ENCODE data around the gene NAPG. TPM values are rescaled to one million over a fixed set of nuclear protein-coding genes. Genes with fewer than 3 reads are reported as not detected.
"Not testable (repeated sequence)": the region's sequence is repeated elsewhere in the genome, so short reads cannot be mapped to it uniquely, and the experiment has no call there.

NAPG gene
- total and polyA plus RNA-seq, 4 donors: 8.1 to 23.0 (median 14.6) TPM

DNA sequence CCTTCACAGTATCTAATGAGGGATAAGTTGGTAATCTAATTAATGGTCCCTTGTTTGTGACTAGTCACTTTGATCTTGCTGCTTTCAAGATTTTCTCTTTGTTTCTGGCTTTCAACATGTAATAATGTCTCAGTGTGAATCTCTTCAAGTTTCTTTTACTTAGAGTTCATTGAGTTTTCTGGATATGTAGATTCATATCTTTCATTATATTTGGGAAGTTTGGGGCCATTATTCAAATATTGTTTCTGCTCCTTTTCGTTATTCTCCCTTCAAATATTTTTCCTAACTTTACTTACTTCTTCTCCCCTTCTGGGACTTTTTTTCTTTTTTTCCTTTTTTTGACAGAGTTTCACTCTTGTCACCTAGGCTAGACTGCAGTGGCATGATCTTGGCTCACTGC is 21.1 kb upstream of the NAPG start:
- no peaks in the 10 kb centered on the region for H3K27me3 ChIP-seq (ENCODE audit: control insufficient read depth in 4 of 4, insufficient read depth in 4 of 4, low read length in 3 of 4)
- TF ChIP-seq HNF4A (conservative IDR thresholded peaks at IDR 0.05) (no peak), RXRA (IDR thresholded peaks at IDR 0.05) (no peak), EGR1 (IDR thresholded peaks at IDR 0.05; ENCODE audit: low read depth in 2 of 2) (no peak), CTCF (IDR thresholded peaks at IDR 0.05; ENCODE audit: low read depth, low read length, missing input control) (no peak), GABPA (IDR thresholded peaks at IDR 0.05 in 1 of 2, conservative IDR thresholded peaks at IDR 0.05 in 1 of 2) (no peak), FOXA2 (IDR thresholded peaks at IDR 0.05) (no peak), MAX (IDR thresholded peaks at IDR 0.05) (no peak), TAF1 (conservative IDR thresholded peaks at IDR 0.05) (no peak), YY1 (IDR thresholded peaks at IDR 0.05) (no peak), RAD21 (IDR thresholded peaks at IDR 0.05) (no peak), FOXA1 (IDR thresholded peaks at IDR 0.05) (no peak), SP1 (IDR thresholded peaks at IDR 0.05) (no peak), JUND (IDR thresholded peaks at IDR 0.05) (no peak), ATF3 (IDR thresholded peaks at IDR 0.05) (no peak), NR2F2 (IDR thresholded peaks at IDR 0.05) (no peak)
- TF ChIP-seq, protein P1, sequence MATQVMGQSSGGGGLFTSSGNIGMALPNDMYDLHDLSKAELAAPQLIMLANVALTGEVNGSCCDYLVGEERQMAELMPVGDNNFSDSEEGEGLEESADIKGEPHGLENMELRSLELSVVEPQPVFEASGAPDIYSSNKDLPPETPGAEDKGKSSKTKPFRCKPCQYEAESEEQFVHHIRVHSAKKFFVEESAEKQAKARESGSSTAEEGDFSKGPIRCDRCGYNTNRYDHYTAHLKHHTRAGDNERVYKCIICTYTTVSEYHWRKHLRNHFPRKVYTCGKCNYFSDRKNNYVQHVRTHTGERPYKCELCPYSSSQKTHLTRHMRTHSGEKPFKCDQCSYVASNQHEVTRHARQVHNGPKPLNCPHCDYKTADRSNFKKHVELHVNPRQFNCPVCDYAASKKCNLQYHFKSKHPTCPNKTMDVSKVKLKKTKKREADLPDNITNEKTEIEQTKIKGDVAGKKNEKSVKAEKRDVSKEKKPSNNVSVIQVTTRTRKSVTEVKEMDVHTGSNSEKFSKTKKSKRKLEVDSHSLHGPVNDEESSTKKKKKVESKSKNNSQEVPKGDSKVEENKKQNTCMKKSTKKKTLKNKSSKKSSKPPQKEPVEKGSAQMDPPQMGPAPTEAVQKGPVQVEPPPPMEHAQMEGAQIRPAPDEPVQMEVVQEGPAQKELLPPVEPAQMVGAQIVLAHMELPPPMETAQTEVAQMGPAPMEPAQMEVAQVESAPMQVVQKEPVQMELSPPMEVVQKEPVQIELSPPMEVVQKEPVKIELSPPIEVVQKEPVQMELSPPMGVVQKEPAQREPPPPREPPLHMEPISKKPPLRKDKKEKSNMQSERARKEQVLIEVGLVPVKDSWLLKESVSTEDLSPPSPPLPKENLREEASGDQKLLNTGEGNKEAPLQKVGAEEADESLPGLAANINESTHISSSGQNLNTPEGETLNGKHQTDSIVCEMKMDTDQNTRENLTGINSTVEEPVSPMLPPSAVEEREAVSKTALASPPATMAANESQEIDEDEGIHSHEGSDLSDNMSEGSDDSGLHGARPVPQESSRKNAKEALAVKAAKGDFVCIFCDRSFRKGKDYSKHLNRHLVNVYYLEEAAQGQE (IDR thresholded peaks at IDR 0.05): no peak
- TF ChIP-seq, protein P2, sequence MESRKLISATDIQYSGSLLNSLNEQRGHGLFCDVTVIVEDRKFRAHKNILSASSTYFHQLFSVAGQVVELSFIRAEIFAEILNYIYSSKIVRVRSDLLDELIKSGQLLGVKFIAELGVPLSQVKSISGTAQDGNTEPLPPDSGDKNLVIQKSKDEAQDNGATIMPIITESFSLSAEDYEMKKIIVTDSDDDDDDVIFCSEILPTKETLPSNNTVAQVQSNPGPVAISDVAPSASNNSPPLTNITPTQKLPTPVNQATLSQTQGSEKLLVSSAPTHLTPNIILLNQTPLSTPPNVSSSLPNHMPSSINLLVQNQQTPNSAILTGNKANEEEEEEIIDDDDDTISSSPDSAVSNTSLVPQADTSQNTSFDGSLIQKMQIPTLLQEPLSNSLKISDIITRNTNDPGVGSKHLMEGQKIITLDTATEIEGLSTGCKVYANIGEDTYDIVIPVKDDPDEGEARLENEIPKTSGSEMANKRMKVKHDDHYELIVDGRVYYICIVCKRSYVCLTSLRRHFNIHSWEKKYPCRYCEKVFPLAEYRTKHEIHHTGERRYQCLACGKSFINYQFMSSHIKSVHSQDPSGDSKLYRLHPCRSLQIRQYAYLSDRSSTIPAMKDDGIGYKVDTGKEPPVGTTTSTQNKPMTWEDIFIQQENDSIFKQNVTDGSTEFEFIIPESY (IDR thresholded peaks at IDR 0.05): no peak
- H3K27ac ChIP-seq (ENCODE audit: low read depth in 1 of 2, low read length in 2 of 2): no peak overlapping the region
- no peak overlapping the region for H3K9ac ChIP-seq (ENCODE audit: low read depth in 1 of 2, low read length in 2 of 2)
- no peak overlapping the region for H3K4me3 ChIP-seq (ENCODE audit: low read depth in 1 of 3, low read length in 3 of 3)
- H3K36me3 ChIP-seq (ENCODE audit: control insufficient read depth in 4 of 4, insufficient read depth in 3 of 4, low read depth in 1 of 4, low read length in 3 of 4): no peaks in the 10 kb centered on the region
- H3K4me1 ChIP-seq (ENCODE audit: control insufficient read depth in 4 of 4, insufficient read depth in 4 of 4, low read length in 3 of 4): no peaks in the 10 kb centered on the region
- 77% methylated on average over 1 of the region's 1 CpG for WGBS
- H3K9me3 ChIP-seq (ENCODE audit: control insufficient read depth in 4 of 4, low read length in 3 of 4): peaks cover 0 to 22% (median 4%) of the 10 kb centered on the region in 4 donors
- DNase-seq (ENCODE audit: low spot score): no peak

GRCh38 chr18:10505892-10506291 is 19.9 kb upstream of the NAPG start:
- H3K4me3 ChIP-seq (ENCODE audit: low read depth in 1 of 3, low read length in 3 of 3); H3K27ac ChIP-seq (ENCODE audit: low read depth in 1 of 2, low read length in 2 of 2); DNase-seq (ENCODE audit: low spot score); H3K9ac ChIP-seq (ENCODE audit: low read depth in 1 of 2, low read length in 2 of 2); H3K36me3 ChIP-seq (ENCODE audit: control insufficient read depth in 4 of 4, insufficient read depth in 3 of 4, low read depth in 1 of 4, low read length in 3 of 4); H3K27me3 ChIP-seq (ENCODE audit: control insufficient read depth in 4 of 4, insufficient read depth in 4 of 4, low read length in 3 of 4); H3K4me1 ChIP-seq (ENCODE audit: control insufficient read depth in 4 of 4, insufficient read depth in 4 of 4, low read length in 3 of 4): not testable (repeated sequence)
- H3K9me3 ChIP-seq (ENCODE audit: control insufficient read depth in 4 of 4, low read length in 3 of 4): peaks cover 0 to 19% (median 4%) of the 10 kb centered on the region in 4 donors
- WGBS: 92% methylated on average over 19 of the region's 19 CpGs
